ENCODE results near the gene RABGEF1. TPM values are rescaled to one million over a fixed set of nuclear protein-coding genes. Genes with fewer than 3 reads are reported as not detected.

RABGEF1 gene
- 23.9 to 26.8 TPM (median 25.3 TPM) in 5 replicates for total RNA-seq (2022; extraction: Qiagen RNA extraction; ENCODE audit: low read depth)

DNA sequence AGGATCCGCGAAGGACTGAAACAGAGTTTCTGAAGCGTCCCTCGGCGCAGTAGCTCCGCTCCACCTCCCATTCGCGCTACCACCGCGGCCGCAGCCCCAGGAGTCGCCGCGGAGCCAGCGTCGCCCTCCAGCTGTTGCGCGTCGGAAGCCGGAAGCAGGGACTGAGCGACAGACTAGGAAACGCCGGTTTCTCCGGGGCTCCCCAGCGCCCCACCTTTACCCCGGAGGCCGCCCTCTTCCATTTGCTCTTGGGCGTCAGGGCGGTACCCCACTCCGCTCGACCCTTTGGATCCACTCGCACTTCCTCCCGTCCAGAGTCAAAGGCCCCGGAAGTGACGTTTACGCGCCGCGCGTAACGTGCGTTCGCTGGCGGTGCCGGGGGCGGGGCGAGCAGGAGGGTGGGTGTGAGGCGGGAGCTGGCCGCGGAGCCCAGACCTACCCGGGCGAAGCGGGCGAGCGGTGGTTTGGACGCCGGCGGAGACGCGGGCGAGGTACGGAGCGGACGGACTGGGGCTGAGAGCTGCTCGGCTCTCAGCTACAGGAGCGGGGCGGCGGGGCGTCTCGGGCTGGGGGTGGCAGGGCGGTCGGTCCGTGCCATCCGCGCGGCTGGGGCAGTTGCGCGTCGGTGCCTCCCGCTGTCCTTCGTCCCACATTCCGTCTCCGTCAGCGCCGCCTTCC, at the start of gene RABGEF1:
Gene RABGEF1, plus strand, starts transcription at position 432 of the 678 bp plus-strand sequence. CDS start 31,167 bp downstream, outside the sequence.

Other genes with a start within 250 kb of the RABGEF1 start
- gene KCTD7, start 111.9 kb upstream of the RABGEF1 start, total RNA-seq (2022; extraction: Qiagen RNA extraction; ENCODE audit: low read depth), result 5.1 to 6.5 TPM (median 6.0 TPM) in 5 replicates
- 77.6 to 92.1 TPM (median 84.1 TPM) in 5 replicates for gene TMEM248, start 180.5 kb downstream of the RABGEF1 start, total RNA-seq (2022; extraction: Qiagen RNA extraction; ENCODE audit: low read depth)

Measured in A549 treated with GW870086 at 1 μM for 4 hours (cell line).